ENCODE measurements around the gene ABR.

The ABR gene

GRCh38 chr17:1053661-1054360 is 126.0 kb downstream of the ABR start:
- TF ChIP-seq CTCF (conservative IDR thresholded peaks at IDR 0.05; ENCODE audit: low read length), result no peak
- TF ChIP-seq EZH2phosphoT487 (IDR thresholded peaks at IDR 0.05; ENCODE audit: borderline replicate concordance), result no peak
- Histone ChIP-seq H2AFZ (ENCODE audit: low read length) (no peak overlapping the region), H3K4me3 (ENCODE audit: low read length, poor library complexity, severe bottlenecking) (no peak overlapping the region), H4K20me1 (ENCODE audit: insufficient read depth, low read length, poor library complexity, severe bottlenecking) (no peaks in the 10 kb centered on the region), H3F3A (ENCODE audit: low read depth) (no peaks in the 10 kb centered on the region), H3K9me3 (ENCODE audit: insufficient read depth, low read depth, low read length) (no peaks in the 10 kb centered on the region), H3K36me3 (ENCODE audit: insufficient read depth, low read length) (peaks cover 3% of the 10 kb centered on the region; the same call in 1 of the 2 replicates), H3K4me1 (ENCODE audit: insufficient read depth, low read length, poor library complexity, severe bottlenecking) (no peaks in the 10 kb centered on the region), H3K9ac (ENCODE audit: low read depth, low read length, poor library complexity, severe bottlenecking) (no peak overlapping the region), H3K27me3 (ENCODE audit: insufficient read depth, low read length, poor library complexity, severe bottlenecking) (no peaks in the 10 kb centered on the region), H3K9me2 (replicated peaks; ENCODE audit: low read depth, low read length) (no peaks in the 10 kb centered on the region), H3K4me2 (ENCODE audit: low read depth, low read length, poor library complexity, severe bottlenecking) (no peak overlapping the region), H3K79me2 (ENCODE audit: insufficient read depth, low read length) (no peaks in the 10 kb centered on the region)

- Histone ChIP-seq H3K79me2 (ENCODE audit: insufficient read depth, low read length) (no peaks in the 10 kb centered on the region), H3K4me2 (ENCODE audit: low read depth, low read length, poor library complexity, severe bottlenecking) (no peak overlapping the region), H3K27me3 (ENCODE audit: insufficient read depth, low read length, poor library complexity, severe bottlenecking) (no peaks in the 10 kb centered on the region), H3K36me3 (ENCODE audit: insufficient read depth, low read length) (no peaks in the 10 kb centered on the region; the same call in 1 of the 2 replicates), H3K9ac (ENCODE audit: low read depth, low read length, poor library complexity, severe bottlenecking) (no peak overlapping the region), H4K20me1 (ENCODE audit: insufficient read depth, low read length, poor library complexity, severe bottlenecking) (no peaks in the 10 kb centered on the region), H3K4me1 (ENCODE audit: insufficient read depth, low read length, poor library complexity, severe bottlenecking) (no peaks in the 10 kb centered on the region), H3K9me3 (ENCODE audit: insufficient read depth, low read depth, low read length) (no peaks in the 10 kb centered on the region), H3F3A (ENCODE audit: low read depth) (no peaks in the 10 kb centered on the region), H3K9me2 (replicated peaks; ENCODE audit: low read depth, low read length) (no peaks in the 10 kb centered on the region), H3K4me3 (ENCODE audit: low read length, poor library complexity, severe bottlenecking) (no peak overlapping the region), H2AFZ (ENCODE audit: low read length) (no peak overlapping the region)
- TF ChIP-seq EZH2phosphoT487 (IDR thresholded peaks at IDR 0.05; ENCODE audit: borderline replicate concordance) (no peak), CTCF (conservative IDR thresholded peaks at IDR 0.05; ENCODE audit: low read length) (no peak)
Measured at GRCh38 chr17:1050996-1051925, 128.5 kb downstream of the ABR start.

DNA sequence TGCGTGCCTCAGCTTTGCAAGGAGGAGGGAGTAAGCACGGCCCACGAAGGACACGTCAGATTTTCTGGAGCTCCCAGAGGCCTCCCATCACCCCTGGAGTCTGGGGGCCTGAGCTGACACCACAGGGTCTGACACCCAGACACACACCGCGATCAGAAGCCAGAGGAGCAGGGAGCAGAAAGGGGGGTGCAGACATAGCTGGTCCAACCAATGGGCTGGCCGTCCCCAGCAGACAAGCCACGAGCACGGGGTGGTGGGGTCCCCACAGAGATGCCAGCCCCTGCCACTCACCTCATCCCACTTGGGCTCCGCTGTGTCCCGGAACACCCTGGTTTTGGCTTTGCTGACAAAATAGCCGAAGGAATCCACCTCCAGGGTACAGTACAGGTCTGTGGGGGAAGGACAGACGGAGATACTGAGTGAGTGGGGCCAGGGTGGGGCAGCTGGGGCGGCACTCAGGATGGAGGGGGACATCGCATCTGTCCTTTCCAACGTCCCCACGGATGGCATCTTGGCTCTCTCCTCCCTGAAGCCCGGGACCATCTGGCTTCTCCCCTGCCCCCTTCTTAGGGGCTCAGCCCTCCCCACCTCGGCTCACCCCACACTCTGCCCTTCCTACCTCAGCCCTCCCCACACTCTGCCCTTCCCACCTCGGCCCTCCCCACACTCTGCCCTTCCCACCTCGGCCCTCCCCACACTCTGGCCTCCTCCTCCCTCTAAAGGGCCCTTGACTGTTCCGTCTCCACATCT is 129.4 kb downstream of the ABR start:
- Histone ChIP-seq H2AFZ (ENCODE audit: low read length) (no peak overlapping the region), H3K9me3 (ENCODE audit: insufficient read depth, low read depth, low read length) (no peaks in the 10 kb centered on the region), H3K27me3 (ENCODE audit: insufficient read depth, low read length, poor library complexity, severe bottlenecking) (no peaks in the 10 kb centered on the region), H3K79me2 (ENCODE audit: insufficient read depth, low read length) (no peaks in the 10 kb centered on the region), H3K9ac (ENCODE audit: low read depth, low read length, poor library complexity, severe bottlenecking) (no peak overlapping the region), H3K36me3 (ENCODE audit: insufficient read depth, low read length) (no peaks in the 10 kb centered on the region; the same call in 1 of the 2 replicates), H3K4me2 (ENCODE audit: low read depth, low read length, poor library complexity, severe bottlenecking) (no peak overlapping the region), H3K9me2 (replicated peaks; ENCODE audit: low read depth, low read length) (no peaks in the 10 kb centered on the region), H4K20me1 (ENCODE audit: insufficient read depth, low read length, poor library complexity, severe bottlenecking) (no peaks in the 10 kb centered on the region), H3F3A (ENCODE audit: low read depth) (no peaks in the 10 kb centered on the region), H3K4me3 (ENCODE audit: low read length, poor library complexity, severe bottlenecking) (no peak overlapping the region), H3K4me1 (ENCODE audit: insufficient read depth, low read length, poor library complexity, severe bottlenecking) (no peaks in the 10 kb centered on the region)
- TF ChIP-seq CTCF (conservative IDR thresholded peaks at IDR 0.05; ENCODE audit: low read length) (no peak), EZH2phosphoT487 (IDR thresholded peaks at IDR 0.05; ENCODE audit: borderline replicate concordance) (no peak)

All from Loucy (cell line).